ENCODE results near the gene C2CD4D. TPM values are rescaled to one million over a fixed set of nuclear protein-coding genes. Genes with fewer than 3 reads are reported as not detected.

C2CD4D gene
- total RNA-seq, 1 experiment from 2014 or later, result 0.79 TPM

DNA sequence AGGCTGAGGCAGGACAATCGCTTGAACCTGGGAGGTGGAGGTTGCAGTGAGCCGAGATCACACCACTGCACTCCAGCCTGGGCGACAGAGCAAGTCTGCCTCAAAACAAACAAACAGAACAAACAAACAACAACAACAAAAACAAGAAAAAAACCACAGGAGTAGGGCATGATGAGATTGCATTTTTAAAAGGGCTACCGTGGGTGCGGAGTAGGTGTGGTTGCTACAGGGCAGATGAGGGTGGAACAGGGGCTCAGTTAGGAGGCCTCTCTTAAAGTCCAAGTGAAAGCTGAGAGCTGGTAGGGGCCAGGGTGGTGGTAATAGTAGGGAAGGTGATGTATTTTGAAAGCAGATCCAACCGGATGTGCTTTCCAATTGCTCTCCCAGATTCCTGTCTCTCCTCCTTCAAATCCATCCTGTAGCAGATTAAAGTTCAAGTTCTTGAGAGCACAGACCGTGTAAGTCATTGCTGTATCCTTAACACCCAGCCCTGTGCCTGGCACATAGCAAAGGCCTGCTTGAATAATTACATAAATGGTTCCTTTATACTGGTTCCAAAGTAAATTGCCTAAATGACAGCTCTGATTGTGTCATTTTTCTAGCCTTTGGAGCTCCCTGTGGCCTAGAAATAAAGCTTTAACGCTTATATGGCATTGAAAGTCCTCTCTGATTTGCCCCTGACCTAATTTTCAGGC, 30.2 kb downstream of the C2CD4D start:
- no CpG with 5 or more reads among the region's 8 CpGs for WGBS (ENCODE audit: extremely low coverage, insufficient read length, low lambda C conversion rate)
- Histone ChIP-seq H3K23ac (ENCODE audit: insufficient read length, low read depth, low read length) (no peak overlapping the region), H3K14ac (ENCODE audit: insufficient read depth, low read length) (no peak overlapping the region), H3K4me2 (ENCODE audit: insufficient read depth, insufficient read length, low read length) (no peak overlapping the region), H2BK20ac (ENCODE audit: low read depth, low read length, poor library complexity, severe bottlenecking) (no peak overlapping the region), H2AFZ (ENCODE audit: low read length) (no peak overlapping the region), H3K56ac (ENCODE audit: insufficient read length, low read depth, low read length) (no peak overlapping the region), H3T11ph (ENCODE audit: low read length) (peak overlapping the region; percentile 10), H4K5ac (ENCODE audit: insufficient read length, low read depth, low read length) (no peak overlapping the region), H4K8ac (replicated peaks; ENCODE audit: insufficient read length, low read depth, low read length) (no peak overlapping the region), H3K27me3 (ENCODE audit: insufficient read depth, low read length) (0 out of 2 replicates have a peak, but pooled peaks cover 2% of the 10 kb centered on the region), H4K91ac (ENCODE audit: insufficient read length, low read depth, low read length) (no peak overlapping the region), H3K23me2 (ENCODE audit: insufficient read length, low read depth, low read length, poor library complexity, severe bottlenecking) (no peaks in the 10 kb centered on the region), H3K27ac (ENCODE audit: insufficient read length, low read depth, low read length) (no peak overlapping the region), H4K20me1 (ENCODE audit: control insufficient read depth, insufficient read depth, insufficient read length) (no peaks in the 10 kb centered on the region), H3K79me1 (ENCODE audit: insufficient read depth, low read depth, low read length, poor library complexity, severe bottlenecking) (no peaks in the 10 kb centered on the region), H3K18ac (ENCODE audit: insufficient read length, low read depth, low read length) (no peak overlapping the region), H2BK5ac (ENCODE audit: insufficient read length, low read length) (no peak overlapping the region), H3K9me3 (ENCODE audit: control insufficient read depth, low read depth, low read length) (no peaks in the 10 kb centered on the region), H2AK5ac (ENCODE audit: insufficient read length, low read length) (no peak overlapping the region), H3K9ac (ENCODE audit: extremely low read depth, insufficient read length, low read length) (no peak overlapping the region), H3K4me1 (ENCODE audit: insufficient read depth, low read length) (no peaks in the 10 kb centered on the region; the same call in 1 of the 2 replicates), H2BK120ac (ENCODE audit: low read depth, low read length, poor library complexity, severe bottlenecking) (no peak overlapping the region), H3K4ac (ENCODE audit: low read depth, low read length) (no peak overlapping the region), H3K79me2 (ENCODE audit: insufficient read depth, low read length) (no peaks in the 10 kb centered on the region), H2BK12ac (ENCODE audit: insufficient read length, low read depth, low read length) (no peak overlapping the region), H2BK15ac (ENCODE audit: low read depth, low read length) (no peak overlapping the region)
- no peak for DNase-seq
- no peaks in the 10 kb centered on the region for H3K9me3 Mint-ChIP-seq
- TF ChIP-seq, protein P1, sequence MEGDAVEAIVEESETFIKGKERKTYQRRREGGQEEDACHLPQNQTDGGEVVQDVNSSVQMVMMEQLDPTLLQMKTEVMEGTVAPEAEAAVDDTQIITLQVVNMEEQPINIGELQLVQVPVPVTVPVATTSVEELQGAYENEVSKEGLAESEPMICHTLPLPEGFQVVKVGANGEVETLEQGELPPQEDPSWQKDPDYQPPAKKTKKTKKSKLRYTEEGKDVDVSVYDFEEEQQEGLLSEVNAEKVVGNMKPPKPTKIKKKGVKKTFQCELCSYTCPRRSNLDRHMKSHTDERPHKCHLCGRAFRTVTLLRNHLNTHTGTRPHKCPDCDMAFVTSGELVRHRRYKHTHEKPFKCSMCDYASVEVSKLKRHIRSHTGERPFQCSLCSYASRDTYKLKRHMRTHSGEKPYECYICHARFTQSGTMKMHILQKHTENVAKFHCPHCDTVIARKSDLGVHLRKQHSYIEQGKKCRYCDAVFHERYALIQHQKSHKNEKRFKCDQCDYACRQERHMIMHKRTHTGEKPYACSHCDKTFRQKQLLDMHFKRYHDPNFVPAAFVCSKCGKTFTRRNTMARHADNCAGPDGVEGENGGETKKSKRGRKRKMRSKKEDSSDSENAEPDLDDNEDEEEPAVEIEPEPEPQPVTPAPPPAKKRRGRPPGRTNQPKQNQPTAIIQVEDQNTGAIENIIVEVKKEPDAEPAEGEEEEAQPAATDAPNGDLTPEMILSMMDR (conservative IDR thresholded peaks at IDR 0.05), result no peak
- H3K36me3 Mint-ChIP-seq (ENCODE audit: insufficient read depth in 1 of 3, low read depth in 3 of 3), result no peaks in the 10 kb centered on the region
- peaks cover 2% of the 10 kb centered on the region; the same call in 1 of the 2 replicates for H3K27me3 Mint-ChIP-seq (ENCODE audit: low read depth)
- H3K27ac Mint-ChIP-seq, result peak overlapping the region in 2 of 3 experiments; percentile 77 to 84
- peaks cover 22% of the 10 kb centered on the region in 2 experiments for H3K4me1 Mint-ChIP-seq
- no peak overlapping the region for H3K4me3 Mint-ChIP-seq

Measured in H9 (cell line).